ENCODE measurements around the gene DNM1L. TPM values are rescaled to one million over a fixed set of nuclear protein-coding genes. Genes with fewer than 3 reads are reported as not detected.

DNM1L gene
- total and polyA plus RNA-seq, 2 donors, result 36.7 to 37.4 TPM

- H3K4me3 ChIP-seq (ENCODE audit: low read length in 2 of 2), result no peak overlapping the region
- no peaks in the 10 kb centered on the region for H3K27me3 ChIP-seq (ENCODE audit: control insufficient read depth in 2 of 2, insufficient read depth in 1 of 2, low read length in 1 of 2)
- DNase-seq (ENCODE audit: low read depth in 6 of 9, low spot score in 9 of 9), result no peak
- H3K9me3 ChIP-seq (ENCODE audit: control insufficient read depth in 2 of 2, insufficient read depth in 1 of 2, low read length in 1 of 2), result no peaks in the 10 kb centered on the region
- H3K4me1 ChIP-seq (ENCODE audit: control insufficient read depth in 2 of 2, insufficient read depth in 2 of 2, low read length in 2 of 2), result peaks cover 0 to 8% of the 10 kb centered on the region in 2 donors
- 96% methylated on average over 7 of the region's 7 CpGs for WGBS
- H3K27ac ChIP-seq (ENCODE audit: low read depth in 1 of 2, low read length in 1 of 2), result no peak overlapping the region
- no peaks in the 10 kb centered on the region for H3K36me3 ChIP-seq (ENCODE audit: control insufficient read depth in 2 of 2, insufficient read depth in 2 of 2, low read length in 1 of 2)
Measured at GRCh38 chr12:32661706-32662105, 17.4 kb upstream of the DNM1L start.

DNA sequence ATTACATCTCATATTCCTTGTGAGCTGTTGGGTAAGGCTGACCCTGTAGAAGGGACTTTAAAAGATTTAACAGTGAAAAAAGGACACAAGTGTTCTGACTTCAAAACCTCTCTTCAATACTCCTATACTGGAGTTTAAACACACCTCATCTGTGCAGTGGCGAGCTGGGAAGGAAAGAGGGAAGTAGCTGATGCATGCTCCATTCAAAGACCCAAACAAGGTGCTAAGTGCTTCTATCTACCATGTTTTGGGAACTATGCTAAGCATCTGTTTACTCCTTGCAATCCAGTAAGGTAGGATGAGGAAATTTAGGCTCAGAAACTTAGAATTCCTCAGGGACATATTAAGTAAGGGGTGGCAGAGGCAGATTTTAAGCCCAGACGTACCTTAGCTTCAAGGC lies 16.4 kb upstream of the DNM1L start:
- WGBS, result 97% methylated on average over 2 of the region's 2 CpGs
- Histone ChIP-seq H3K9me3 (ENCODE audit: control insufficient read depth in 2 of 2, insufficient read depth in 1 of 2, low read length in 1 of 2) (no peaks in the 10 kb centered on the region), H3K27ac (ENCODE audit: low read depth in 1 of 2, low read length in 1 of 2) (no peak overlapping the region), H3K36me3 (ENCODE audit: control insufficient read depth in 2 of 2, insufficient read depth in 2 of 2, low read length in 1 of 2) (no peaks in the 10 kb centered on the region), H3K4me1 (ENCODE audit: control insufficient read depth in 2 of 2, insufficient read depth in 2 of 2, low read length in 2 of 2) (peaks cover 0 to 8% of the 10 kb centered on the region in 2 donors), H3K27me3 (ENCODE audit: control insufficient read depth in 2 of 2, insufficient read depth in 1 of 2, low read length in 1 of 2) (no peaks in the 10 kb centered on the region), H3K4me3 (ENCODE audit: low read length in 2 of 2) (no peak overlapping the region)
- no peak for DNase-seq (ENCODE audit: low read depth in 6 of 9, low spot score in 9 of 9)

DNA sequence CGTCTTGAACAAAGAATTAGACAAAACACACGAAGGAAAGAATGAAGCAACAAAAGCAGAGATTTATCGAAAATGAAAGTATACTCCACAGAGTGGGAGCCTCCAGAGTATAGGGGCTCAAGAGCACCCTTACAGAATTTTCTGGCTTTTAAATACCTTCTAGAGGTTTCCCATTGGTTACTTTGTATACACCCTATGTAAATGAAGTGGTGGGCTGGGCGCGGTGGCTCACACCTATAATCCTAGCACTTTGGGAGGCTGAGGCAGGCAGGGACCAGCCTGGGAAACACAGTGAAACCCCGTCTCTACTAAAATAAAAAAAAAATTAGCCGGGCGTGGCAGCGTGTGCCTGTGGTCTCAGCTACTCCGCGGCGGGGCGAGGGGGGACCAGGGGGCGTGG lies 13.1 kb upstream of the DNM1L start:
- WGBS, result 94% methylated on average over 14 of the region's 14 CpGs
- no peaks in the 10 kb centered on the region for H3K9me3 ChIP-seq (ENCODE audit: control insufficient read depth in 2 of 2, insufficient read depth in 1 of 2, low read length in 1 of 2)
- no peaks in the 10 kb centered on the region for H3K27me3 ChIP-seq (ENCODE audit: control insufficient read depth in 2 of 2, insufficient read depth in 1 of 2, low read length in 1 of 2)
- H3K4me1 ChIP-seq (ENCODE audit: control insufficient read depth in 2 of 2, insufficient read depth in 2 of 2, low read length in 2 of 2), result no peaks in the 10 kb centered on the region
- no peak for DNase-seq (ENCODE audit: low read depth in 6 of 9, low spot score in 9 of 9)
- H3K4me3 ChIP-seq (ENCODE audit: low read length in 2 of 2), result peak overlapping the region in 1 of 2 donors; percentile 7
- no peaks in the 10 kb centered on the region for H3K36me3 ChIP-seq (ENCODE audit: control insufficient read depth in 2 of 2, insufficient read depth in 2 of 2, low read length in 1 of 2)
- no peak overlapping the region for H3K27ac ChIP-seq (ENCODE audit: low read depth in 1 of 2, low read length in 1 of 2)

- H3K4me3 ChIP-seq (ENCODE audit: low read length in 2 of 2), result no peak overlapping the region
- H3K9me3 ChIP-seq (ENCODE audit: control insufficient read depth in 2 of 2, insufficient read depth in 1 of 2, low read length in 1 of 2), result no peaks in the 10 kb centered on the region
- no peak overlapping the region for H3K27ac ChIP-seq (ENCODE audit: low read depth in 1 of 2, low read length in 1 of 2)
- peaks cover 3 to 4% of the 10 kb centered on the region in 2 donors for H3K4me1 ChIP-seq (ENCODE audit: control insufficient read depth in 2 of 2, insufficient read depth in 2 of 2, low read length in 2 of 2)
- no peaks in the 10 kb centered on the region for H3K36me3 ChIP-seq (ENCODE audit: control insufficient read depth in 2 of 2, insufficient read depth in 2 of 2, low read length in 1 of 2)
- no peak for DNase-seq (ENCODE audit: low read depth in 6 of 9, low spot score in 9 of 9)
- no peaks in the 10 kb centered on the region for H3K27me3 ChIP-seq (ENCODE audit: control insufficient read depth in 2 of 2, insufficient read depth in 1 of 2, low read length in 1 of 2)
- WGBS, result 98% methylated on average over 1 of the region's 1 CpG
Measured at GRCh38 chr12:32669584-32669983, 9.5 kb upstream of the DNM1L start.

- DNase-seq (ENCODE audit: low read depth in 6 of 9, low spot score in 9 of 9), result peak; percentile 30 to 86 (median 62)
- Histone ChIP-seq H3K27me3 (ENCODE audit: control insufficient read depth in 2 of 2, insufficient read depth in 1 of 2, low read length in 1 of 2) (no peaks in the 10 kb centered on the region), H3K4me1 (ENCODE audit: control insufficient read depth in 2 of 2, insufficient read depth in 2 of 2, low read length in 2 of 2) (peaks cover 3 to 4% of the 10 kb centered on the region in 2 donors), H3K27ac (ENCODE audit: low read depth in 1 of 2, low read length in 1 of 2) (no peak overlapping the region), H3K36me3 (ENCODE audit: control insufficient read depth in 2 of 2, insufficient read depth in 2 of 2, low read length in 1 of 2) (no peaks in the 10 kb centered on the region), H3K4me3 (ENCODE audit: low read length in 2 of 2) (no peak overlapping the region), H3K9me3 (ENCODE audit: control insufficient read depth in 2 of 2, insufficient read depth in 1 of 2, low read length in 1 of 2) (no peaks in the 10 kb centered on the region)
- WGBS, result 62% methylated on average over 11 of the region's 11 CpGs
Measured at GRCh38 chr12:32671930-32672780, 6.9 kb upstream of the DNM1L start.

GRCh38 chr12:32679920-32680237 lies 778 bp downstream of the DNM1L start:
- H3K27me3 ChIP-seq (ENCODE audit: control insufficient read depth in 2 of 2, insufficient read depth in 1 of 2, low read length in 1 of 2), result no peaks in the 10 kb centered on the region
- no peaks in the 10 kb centered on the region for H3K36me3 ChIP-seq (ENCODE audit: control insufficient read depth in 2 of 2, insufficient read depth in 2 of 2, low read length in 1 of 2)
- peaks cover 2 to 4% of the 10 kb centered on the region in 2 donors for H3K4me1 ChIP-seq (ENCODE audit: control insufficient read depth in 2 of 2, insufficient read depth in 2 of 2, low read length in 2 of 2)
- H3K27ac ChIP-seq (ENCODE audit: low read depth in 1 of 2, low read length in 1 of 2), result peak overlapping the region; percentile 59 to 85
- no peaks in the 10 kb centered on the region for H3K9me3 ChIP-seq (ENCODE audit: control insufficient read depth in 2 of 2, insufficient read depth in 1 of 2, low read length in 1 of 2)
- peak in 2 of 9 donors; percentile 8 to 26 for DNase-seq (ENCODE audit: low read depth in 6 of 9, low spot score in 9 of 9)
- H3K4me3 ChIP-seq (ENCODE audit: low read length in 2 of 2), result peak overlapping the region; percentile 56 to 95
- WGBS, result under 1% methylated on average over 14 of the region's 14 CpGs

DNA sequence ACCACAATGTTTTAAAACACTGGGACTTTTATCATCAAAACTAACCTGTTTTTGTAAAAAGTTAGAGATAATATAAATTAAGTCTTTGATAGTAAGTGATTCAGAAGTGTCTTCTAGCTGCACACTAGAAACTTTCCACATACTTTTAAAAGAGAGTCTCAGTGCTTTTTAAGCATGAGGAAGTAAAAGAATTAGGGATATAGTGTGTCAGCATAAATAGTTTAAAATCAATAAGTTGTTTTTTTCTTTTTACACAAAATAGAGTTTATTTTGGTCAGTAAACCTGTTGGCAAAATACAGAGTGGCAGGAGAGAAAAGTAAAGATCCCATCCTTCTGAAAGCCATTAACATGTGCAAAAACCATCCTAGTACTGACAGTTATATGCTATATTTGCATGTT lies 1.7 kb downstream of the DNM1L start:
- Histone ChIP-seq H3K27me3 (ENCODE audit: control insufficient read depth in 2 of 2, insufficient read depth in 1 of 2, low read length in 1 of 2) (no peaks in the 10 kb centered on the region), H3K4me3 (ENCODE audit: low read length in 2 of 2) (no peak overlapping the region), H3K27ac (ENCODE audit: low read depth in 1 of 2, low read length in 1 of 2) (no peak overlapping the region), H3K36me3 (ENCODE audit: control insufficient read depth in 2 of 2, insufficient read depth in 2 of 2, low read length in 1 of 2) (peaks cover 0 to 3% of the 10 kb centered on the region in 2 donors), H3K4me1 (ENCODE audit: control insufficient read depth in 2 of 2, insufficient read depth in 2 of 2, low read length in 2 of 2) (peaks cover 2 to 4% of the 10 kb centered on the region in 2 donors), H3K9me3 (ENCODE audit: control insufficient read depth in 2 of 2, insufficient read depth in 1 of 2, low read length in 1 of 2) (no peaks in the 10 kb centered on the region)
- DNase-seq (ENCODE audit: low read depth in 6 of 9, low spot score in 9 of 9), result no peak

GRCh38 chr12:32681272-32681671 lies 2.2 kb downstream of the DNM1L start:
- DNase-seq (ENCODE audit: low read depth in 6 of 9, low spot score in 9 of 9), result no peak
- Histone ChIP-seq H3K9me3 (ENCODE audit: control insufficient read depth in 2 of 2, insufficient read depth in 1 of 2, low read length in 1 of 2) (no peaks in the 10 kb centered on the region), H3K36me3 (ENCODE audit: control insufficient read depth in 2 of 2, insufficient read depth in 2 of 2, low read length in 1 of 2) (peaks cover 0 to 3% of the 10 kb centered on the region in 2 donors), H3K27me3 (ENCODE audit: control insufficient read depth in 2 of 2, insufficient read depth in 1 of 2, low read length in 1 of 2) (no peaks in the 10 kb centered on the region), H3K27ac (ENCODE audit: low read depth in 1 of 2, low read length in 1 of 2) (no peak overlapping the region), H3K4me1 (ENCODE audit: control insufficient read depth in 2 of 2, insufficient read depth in 2 of 2, low read length in 2 of 2) (peaks cover 2 to 4% of the 10 kb centered on the region in 2 donors), H3K4me3 (ENCODE audit: low read length in 2 of 2) (no peak overlapping the region)
- 97% methylated on average over 11 of the region's 11 CpGs for WGBS

- no peaks in the 10 kb centered on the region for H3K27me3 ChIP-seq (ENCODE audit: control insufficient read depth in 2 of 2, insufficient read depth in 1 of 2, low read length in 1 of 2)
- WGBS, result 97% methylated on average over 1 of the region's 1 CpG
- no peaks in the 10 kb centered on the region for H3K9me3 ChIP-seq (ENCODE audit: control insufficient read depth in 2 of 2, insufficient read depth in 1 of 2, low read length in 1 of 2)
- no peak overlapping the region for H3K4me3 ChIP-seq (ENCODE audit: low read length in 2 of 2)
- H3K4me1 ChIP-seq (ENCODE audit: control insufficient read depth in 2 of 2, insufficient read depth in 2 of 2, low read length in 2 of 2), result no peaks in the 10 kb centered on the region
- peaks cover 0 to 3% of the 10 kb centered on the region in 2 donors for H3K36me3 ChIP-seq (ENCODE audit: control insufficient read depth in 2 of 2, insufficient read depth in 2 of 2, low read length in 1 of 2)
- H3K27ac ChIP-seq (ENCODE audit: low read depth in 1 of 2, low read length in 1 of 2), result no peak overlapping the region
- no peak for DNase-seq (ENCODE audit: low read depth in 6 of 9, low spot score in 9 of 9)
Measured at GRCh38 chr12:32686340-32686739, 7.2 kb downstream of the DNM1L start.
